ENCODE results near the gene SNPH. TPM values are rescaled to one million over a fixed set of nuclear protein-coding genes. Genes with fewer than 3 reads are reported as not detected.

SNPH gene
- total and polyA plus RNA-seq, 2 of the 4 experiments (the other 2 are of a cell fraction), result 3.1 to 4.5 TPM

GRCh38 chr20:1320902-1321653 is 55.0 kb downstream of the SNPH start:
- peak overlapping the region; percentile 11 for H2BK5ac ChIP-seq (ENCODE audit: low read depth, low read length, poor library complexity, severe bottlenecking)
- ChIA-PET POLR2A (ENCODE audit: unreplicated experiment) (no interaction called here), CTCF (interaction anchor here (1.7 kb wide), 1 partner anchor 116 kb away, joined by 10 read pairs; no protein-coding TSS in a partner anchor)
- H3K56ac ChIP-seq (ENCODE audit: extremely low read depth, insufficient read depth, low read length), result no peak overlapping the region
- no peak overlapping the region for H3K14ac ChIP-seq (replicated peaks; ENCODE audit: low read depth, low read length)
- H2AK9ac ChIP-seq (replicated peaks; ENCODE audit: low read depth, low read length, poor library complexity), result no peak overlapping the region
- H3K27me3 ChIP-seq (ENCODE audit: control insufficient read depth, insufficient read depth, low read length), result no peaks in the 10 kb centered on the region
- H3K36me3 ChIP-seq (ENCODE audit: control insufficient read depth, insufficient read depth, low read length), result no peaks in the 10 kb centered on the region
- peak overlapping the region; percentile 97 for H2BK120ac ChIP-seq (ENCODE audit: low read depth, low read length)
- peaks cover 25% of the 10 kb centered on the region for H3K4me1 ChIP-seq (ENCODE audit: control insufficient read depth, insufficient read depth, low read length)
- peak overlapping the region; percentile 36 for H3K4ac ChIP-seq (ENCODE audit: low read depth, low read length)
- no TSS peak for BruUV-seq (replicated peaks)
- H4K91ac ChIP-seq (ENCODE audit: insufficient read depth, low read depth, low read length), result peak overlapping the region; percentile 38; the same call in 1 of the 2 replicates
- dilution Hi-C loops (cut with HindIII; ENCODE audit: low sequenced_read_pairs, unreplicated experiment), result no loop called here
- intact Hi-C loops (cut with micrococcal nuclease), result no loop called here
- no peak overlapping the region for H3K18ac ChIP-seq (ENCODE audit: low read depth, low read length)
- no peak for DNase-seq
- no peak for TF ChIP-seq CHD1 (IDR thresholded peaks at IDR 0.05; ENCODE audit: low read depth, low read length)
- no peak for TF ChIP-seq CTCF (conservative IDR thresholded peaks at IDR 0.05; ENCODE audit: low read depth, low read length)
- no peak for TF ChIP-seq SMC3 (IDR thresholded peaks at IDR 0.05; ENCODE audit: low read depth, low read length)
- TF ChIP-seq FOS (IDR thresholded peaks at IDR 0.05; ENCODE audit: low read depth, low read length), result no peak
- no peak for TF ChIP-seq MAFK (IDR thresholded peaks at IDR 0.05; ENCODE audit: low read depth, low read length)
- TF ChIP-seq ELK1 (IDR thresholded peaks at IDR 0.05; ENCODE audit: borderline replicate concordance, low read depth, low read length), result no peak
- no peak for TF ChIP-seq NFE2L2 (IDR thresholded peaks at IDR 0.05; ENCODE audit: low read depth, low read length)
- TF ChIP-seq USF2 (IDR thresholded peaks at IDR 0.05; ENCODE audit: low read depth, low read length), result no peak
- TF ChIP-seq MAZ (IDR thresholded peaks at IDR 0.05; ENCODE audit: borderline replicate concordance, low read depth, low read length), result no peak
- TF ChIP-seq POLR2A (IDR thresholded peaks at IDR 0.05; ENCODE audit: low read depth, low read length), result no peak
- no peak for TF ChIP-seq MXI1 (IDR thresholded peaks at IDR 0.05; ENCODE audit: borderline replicate concordance, low read depth, low read length)
- no peak for TF ChIP-seq BHLHE40 (IDR thresholded peaks at IDR 0.05; ENCODE audit: low read depth, low read length)
- no peak for TF ChIP-seq RAD21 (IDR thresholded peaks at IDR 0.05; ENCODE audit: low read length)
- no peak for TF ChIP-seq RFX5 (IDR thresholded peaks at IDR 0.05; ENCODE audit: low read depth, low read length)
- H3K9me3 ChIP-seq (ENCODE audit: control insufficient read depth, insufficient read depth, low read length), result no peaks in the 10 kb centered on the region
- H2AK5ac ChIP-seq (ENCODE audit: low read depth, low read length), result peak overlapping the region; percentile 90
- H3K23ac ChIP-seq (ENCODE audit: low read depth, low read length), result no peak overlapping the region
- ATAC-seq (ENCODE audit: low read depth), result no peak
- no peak overlapping the region for H3K4me2 ChIP-seq (ENCODE audit: low read depth, low read length)
- H3K79me1 ChIP-seq (ENCODE audit: low read depth in 1 of 2, low read length in 2 of 2), result peaks cover 3 to 27% of the 10 kb centered on the region in 2 experiments; a peak in 3 of 4 replicates
- H2AFZ ChIP-seq (replicated peaks; ENCODE audit: low read length, poor library complexity), result no peak overlapping the region
- peaks cover 17% of the 10 kb centered on the region for H3K9me1 ChIP-seq (ENCODE audit: insufficient read depth, low read length)
- in situ Hi-C loops (cut with MboI; ENCODE audit: low sequenced_read_pairs), result no loop called here
- no peak overlapping the region for H2BK20ac ChIP-seq (ENCODE audit: low read depth, low read length)
- no peak overlapping the region for H3K27ac ChIP-seq (ENCODE audit: insufficient read depth, low read length)
- H3K9ac ChIP-seq (ENCODE audit: low read depth, low read length), result no peak overlapping the region
- 62% methylated on average over 8 of the region's 17 CpGs; no CpG with 5 or more reads in 1 of the 2 experiments for WGBS, 2 experiments (ENCODE audit: extremely low coverage in 2 of 2, insufficient read length in 1 of 2)
- H4K8ac ChIP-seq (ENCODE audit: low read depth in 2 of 2, low read length in 2 of 2), result no peak overlapping the region
- no peak overlapping the region for H3K4me3 ChIP-seq (ENCODE audit: insufficient read depth, low read depth, low read length)
- no peaks in the 10 kb centered on the region for H4K20me1 ChIP-seq (ENCODE audit: insufficient read depth, low read length)
- H4K5ac ChIP-seq (ENCODE audit: low read depth, low read length), result no peak overlapping the region; the same call in 1 of the 2 replicates
- peak overlapping the region; percentile 98; the same call in 2 of the 3 replicates for H2BK15ac ChIP-seq (ENCODE audit: low read depth, low read length)

Measured in IMR-90 (cell line).